GM12878 (cell line): Measurements from ENCODE around the gene UBAP1L. TPM values are rescaled to one million over a fixed set of nuclear protein-coding genes. Genes with fewer than 3 reads are reported as not detected.

Source experiments
- ATAC-seq: fragments of 200-7000 bp; cut with Tn5 transposase; 3 replicates; pipeline ENCODE4 v1.9.1; 2020; ENCODE audit warnings: mild to moderate bottlenecking, moderate library complexity
- BruUV-seq: library from RNA; stranded (reverse); fragments of 400-500 nt; replicated peaks from 2 replicates; lab custom pipeline; 2021; lab: Mats Ljungman, UMichigan
- CTCF ChIA-PET: fragments of 300-600 bp; sonication (Branson Sonifier 250); formaldehyde crosslinking; extraction: SDS; loops from one replicate; lab custom pipeline; 2021; ENCODE audit warnings: inconsistent platforms; lab: Yijun Ruan, JAX
- POLR2A ChIA-PET: fragments of 350-600 bp; formaldehyde crosslinking; extraction: SDS; loops from one replicate; lab custom pipeline; 2021; ENCODE audit warnings: inconsistent platforms; lab: Charles Lee
- RAD21 ChIA-PET: fragments of 300-600 bp; sonication (Branson Sonifier 250); formaldehyde crosslinking; loops from one replicate; lab custom pipeline; 2023; ENCODE audit warnings: antibody characterized with exemption; ENCODE audit not compliant: unreplicated experiment; lab: Charles Lee
- SMC1A ChIA-PET: fragments of 300-600 bp; sonication (Branson Sonifier 250); formaldehyde crosslinking; loops from one replicate; lab custom pipeline; 2023; ENCODE audit not compliant: unreplicated experiment, uncharacterized antibody; lab: Charles Lee
- DNase-seq: peaks from one replicate; pipeline ENCODE4 v3.0.0-alpha.2; 2011; ENCODE audit warnings: low read depth, low spot score
- FAIRE-seq: peaks from 3 replicates; lab custom pipeline; 2011; peaks lifted over from hg19 to GRCh38; lab: Jason Lieb, UNC
- H2AFZ ChIP-seq: 2 replicates; pipeline ENCODE4 v1.6.0; 2011; ENCODE audit warnings: low read depth, low read length, control low read depth; ENCODE audit not compliant: control insufficient read depth
- H3K27ac ChIP-seq: 2 replicates; pipeline ENCODE4 v1.5.1; 2011; ENCODE audit warnings: control low read depth; ENCODE audit not compliant: control insufficient read depth, insufficient read depth
- H3K27me3 ChIP-seq, 2 experiments: replicated peaks in 1 of 2; 2 replicates each; pipeline versions ENCODE4 v1.6.0 to v1.6.1; 2011; ENCODE audit warnings: low read length in 1 of 2; ENCODE audit not compliant: control insufficient read depth in 2 of 2, insufficient read depth in 2 of 2
- H3K36me3 ChIP-seq, 2 experiments: 2 replicates each; pipeline ENCODE4 v1.5.1; 2011; ENCODE audit warnings: low read length in 1 of 2; ENCODE audit not compliant: control insufficient read depth in 2 of 2, insufficient read depth in 2 of 2
- H3K4me1 ChIP-seq: 2 replicates; pipeline ENCODE4 v1.6.1; 2011; ENCODE audit warnings: mild to moderate bottlenecking, low read length, moderate library complexity, mixed read lengths; ENCODE audit not compliant: control insufficient read depth, insufficient read depth
- H3K4me2 ChIP-seq: 2 replicates; pipeline ENCODE4 v1.6.0; 2011; ENCODE audit warnings: control low read depth; ENCODE audit not compliant: control insufficient read depth, insufficient read depth
- H3K4me3 ChIP-seq: fragments of 200-600 bp; sonication (generic); 2 replicates; pipeline ENCODE4 v1.5.1; 2016
- H3K79me2 ChIP-seq: 2 replicates; pipeline ENCODE4 v1.6.0; 2011; ENCODE audit warnings: low read length; ENCODE audit not compliant: control insufficient read depth, insufficient read depth
- H3K9ac ChIP-seq: 2 replicates; pipeline ENCODE4 v1.8.0; 2011; ENCODE audit warnings: low read length, control low read depth, mixed read lengths; ENCODE audit not compliant: control insufficient read depth, insufficient read depth
- H3K9me3 ChIP-seq: replicated peaks from 3 replicates; pipeline ENCODE4 v1.5.1; 2011; ENCODE audit warnings: mild to moderate bottlenecking, low read length; ENCODE audit not compliant: control insufficient read depth, insufficient read depth
- H4K20me1 ChIP-seq: 2 replicates; pipeline ENCODE4 v1.6.0; 2011; ENCODE audit not compliant: control insufficient read depth, insufficient read depth
- ATF3 ChIP-seq: IDR thresholded peaks from 2 replicates; pipeline ENCODE4 v1.6.1; 2011; ENCODE audit warnings: low read depth, mild to moderate bottlenecking, low read length, moderate library complexity, borderline replicate concordance; ENCODE audit errors: extremely low read depth
- BCL11A ChIP-seq: IDR thresholded peaks from 2 replicates; pipeline ENCODE4 v1.6.1; 2011; ENCODE audit warnings: low read depth, low read length
- BMI1 ChIP-seq: fragments of 450-650 bp; IDR thresholded peaks from 2 replicates; pipeline ENCODE4 v1.6.1; 2016; ENCODE audit warnings: mild to moderate bottlenecking, moderate library complexity, borderline replicate concordance
- CEBPZ ChIP-seq: fragments of 150-350 bp; IDR thresholded peaks from 2 replicates; pipeline ENCODE4 v1.6.1; 2016; ENCODE audit warnings: low read depth, low read length
- MTA2 ChIP-seq: fragments of 450-650 bp; IDR thresholded peaks from 2 replicates; pipeline ENCODE4 v1.6.1; 2016; ENCODE audit warnings: low read depth, mild to moderate bottlenecking, moderate library complexity
- MYC ChIP-seq: IDR thresholded peaks from 2 replicates; pipeline ENCODE4 v1.6.1; 2011; ENCODE audit warnings: mild to moderate bottlenecking, low read length, moderate library complexity, inconsistent platforms; ENCODE audit not compliant: insufficient read depth, insufficient replicate concordance, insufficient read length, severe bottlenecking
- POLR2AphosphoS2 ChIP-seq: IDR thresholded peaks from 2 replicates; pipeline ENCODE4 v1.6.1; 2011; ENCODE audit warnings: low read depth, mild to moderate bottlenecking, low read length, improper control_type of control experiment, moderate library complexity
- REST ChIP-seq: IDR thresholded peaks from 2 replicates; pipeline ENCODE4 v1.6.1; 2012; ENCODE audit warnings: mild to moderate bottlenecking, low read depth, low read length
- STAT3 ChIP-seq: IDR thresholded peaks from 2 replicates; pipeline ENCODE4 v1.6.1; 2011; ENCODE audit warnings: low read depth, low read length, improper control_type of control experiment
- YY1 ChIP-seq: IDR thresholded peaks from 2 replicates; pipeline ENCODE4 v1.6.1; 2011; ENCODE audit warnings: low read depth, mild to moderate bottlenecking, low read length
- ZBTB40 ChIP-seq: fragments of 450-650 bp; IDR thresholded peaks from 2 replicates; pipeline ENCODE4 v1.6.1; 2016; ENCODE audit warnings: mild to moderate bottlenecking, moderate library complexity, borderline replicate concordance
- ZZZ3 ChIP-seq: IDR thresholded peaks from 2 replicates; pipeline ENCODE4 v1.6.1; 2011; ENCODE audit warnings: low read depth; ENCODE audit not compliant: control insufficient read depth, insufficient read length
- WGBS: methylation state at CpG from one replicate; pipeline ENCODE4 v1.1.6; 2016; ENCODE audit warnings: low lambda C conversion rate; ENCODE audit not compliant: insufficient replicate concordance, insufficient coverage; ENCODE audit errors: missing lambda C conversion rate; 5-methylcytosine and 5-hydroxymethylcytosine counted together
- in situ Hi-C: fragments of 300-500 bp; cut with MboI; formaldehyde crosslinking; loops from 9 replicates; pipeline ENCODE4 v1.14.3; 2018; ENCODE audit warnings: mixed read lengths
- intact Hi-C: fragments of 100-400 bp; cut with micrococcal nuclease; formaldehyde crosslinking; loops from one replicate; pipeline ENCODE4 v1.14.2; 2022; ENCODE audit not compliant: unreplicated experiment
- polyA plus RNA-seq, 11 experiments: library from polyadenylated mRNA; depleted of rRNA in 4 of 11; unstranded in 6 of 11; stranded (reverse) in 5 of 11; fragments of >200 nt; fragmentation: Nextera tagmentation in 4 of 11; fragmentation: Illumina TruSeq in 1 of 11; extraction: Ambion mirVana in 4 of 11; extraction: Trizol in 1 of 11; gene quantifications; 1 replicate in 1 of 11; 2 replicates in 10 of 11; pipeline versions ENCODE4 v1.2.1 to v1.2.3, GENCODE V29; 2011 to 2016; ENCODE audit warnings: inconsistent platforms in 2 of 11, missing spikeins in 2 of 11, low read depth in 1 of 11
- total RNA-seq, 4 experiments: library from RNA; depleted of rRNA in 3 of 4; stranded (reverse); fragments of >200 nt in 3 of 4; fragmentation: Illumina TruSeq in 1 of 4; extraction: Trizol in 1 of 4; gene quantifications; 2 replicates each; pipeline versions ENCODE4 v1.2.1 to v1.2.3, GENCODE V29; 2013 to 2021

UBAP1L gene
- total and polyA plus RNA-seq, 10 of the 15 experiments (the other 5 are each of a cell fraction or from before 2014, with no cell fraction given) = 0.03 to 2.6 (median 1.0) TPM

DNA sequence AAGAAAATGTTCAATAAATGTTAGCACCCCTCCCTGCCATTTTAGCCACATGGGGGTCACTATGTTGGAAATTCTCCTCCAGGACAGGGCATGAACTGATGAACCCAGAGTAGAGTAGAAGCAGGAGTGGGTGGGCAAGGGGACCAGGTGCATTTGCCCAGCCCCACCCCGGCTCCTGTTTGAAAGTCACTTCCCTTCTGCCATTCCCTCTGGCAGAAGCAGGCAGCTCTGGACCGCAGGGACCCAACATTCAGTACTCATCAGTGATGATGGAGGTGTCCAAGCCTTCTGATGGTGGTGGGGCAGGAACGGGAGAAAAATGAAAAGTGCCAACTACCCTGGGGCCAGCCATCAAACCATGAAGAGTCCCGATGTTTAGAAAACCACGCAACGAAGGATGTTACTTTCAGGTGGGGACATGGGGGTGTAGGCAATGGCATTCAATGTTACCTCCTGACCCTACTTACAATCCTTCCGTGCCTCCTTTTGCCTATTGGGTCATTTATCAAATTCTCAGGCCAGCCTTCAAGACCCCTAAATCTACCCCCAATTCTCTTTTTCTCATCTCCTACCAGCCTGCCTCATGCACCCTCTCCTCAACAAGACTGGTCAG lies 17.2 kb downstream of the UBAP1L start:
- ChIA-PET SMC1A (no interaction called here), POLR2A (no interaction called here), RAD21 (no interaction called here), CTCF (no interaction called here)
- 91% methylated on average over 7 of the region's 7 CpGs for WGBS
- DNase-seq (no peak), FAIRE-seq (no peak), ATAC-seq (no peak)
- BruUV-seq = no TSS peak
- no peak overlapping the region for H2AFZ ChIP-seq
- no peak overlapping the region for H3K27ac ChIP-seq
- no peaks in the 10 kb centered on the region for H3K4me1 ChIP-seq
- H3K36me3 ChIP-seq = peaks cover 3 to 4% of the 10 kb centered on the region in 2 experiments; a peak in 2 of 4 replicates
- no peaks in the 10 kb centered on the region for H3K9me3 ChIP-seq
- H3K4me2 ChIP-seq = no peak overlapping the region
- intact Hi-C loops = no loop called here
- H3K9ac ChIP-seq = no peak overlapping the region
- in situ Hi-C loops = no loop called here
- H3K4me3 ChIP-seq = no peak overlapping the region
- no peaks in the 10 kb centered on the region for H3K27me3 ChIP-seq
- H4K20me1 ChIP-seq = no peaks in the 10 kb centered on the region
- no peaks in the 10 kb centered on the region for H3K79me2 ChIP-seq
- no peak for TF ChIP-seq YY1
- TF ChIP-seq MYC = no peak
- TF ChIP-seq MTA2 = no peak
- TF ChIP-seq ZZZ3 = no peak
- no peak for TF ChIP-seq CEBPZ
- TF ChIP-seq POLR2AphosphoS2 = no peak
- no peak for TF ChIP-seq BMI1
- TF ChIP-seq STAT3 = no peak
- no peak for TF ChIP-seq ZBTB40
- TF ChIP-seq ATF3 = no peak
- no peak for TF ChIP-seq BCL11A
- no peak for TF ChIP-seq REST
